ENCODE measurements around the gene TMEM242. TPM values are rescaled to one million over a fixed set of nuclear protein-coding genes. Genes with fewer than 3 reads are reported as not detected.

The TMEM242 gene
- total and polyA plus RNA-seq, 2 of the 8 experiments (the other 6 are each of a cell fraction or from before 2014, with no cell fraction given) = 2.4 to 9.0 TPM

DNA sequence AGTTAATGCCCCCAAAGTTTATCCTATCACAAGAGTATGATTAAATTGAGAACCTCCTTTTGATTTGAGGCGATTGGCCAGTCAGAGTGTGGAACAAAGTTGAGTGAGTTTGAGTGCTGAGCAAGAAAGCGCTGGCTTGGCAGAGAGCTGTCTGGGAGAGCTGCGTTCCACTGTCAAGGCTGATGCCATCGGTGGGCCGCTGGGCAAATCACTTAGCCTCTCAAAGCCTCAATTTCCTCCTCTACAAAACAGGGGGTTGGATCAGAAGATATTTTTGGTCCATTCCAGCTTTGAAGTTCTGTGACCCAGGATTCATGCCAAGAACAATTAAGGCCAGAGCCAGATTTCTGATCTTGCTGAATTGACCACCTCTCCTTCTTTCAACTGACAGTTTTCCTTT is 60.2 kb downstream of the TMEM242 start (continued):
- TF ChIP-seq SAP30 (IDR thresholded peaks at IDR 0.05; ENCODE audit: insufficient read depth, insufficient replicate concordance, low read length) (no peak), MAX (IDR thresholded peaks at IDR 0.05) (no peak), SUZ12 (IDR thresholded peaks at IDR 0.05; ENCODE audit: low read length) (no peak), CBX8 (IDR thresholded peaks at IDR 0.05; ENCODE audit: borderline replicate concordance, low read depth, low read length) (no peak), JUND (IDR thresholded peaks at IDR 0.05; ENCODE audit: low read length) (no peak)

Data from H1 (cell line).